ENCODE data around the gene CCDC82.

GRCh38 chr11:96339706-96340554, 49.8 kb downstream of the CCDC82 start:
- no peak for TF ChIP-seq CTCF (IDR thresholded peaks at IDR 0.05)
- TF ChIP-seq ZFX (IDR thresholded peaks at IDR 0.05; ENCODE audit: borderline replicate concordance): no peak
